DOHH2 (cell line): ENCODE measurements around the gene IPCEF1.

Experiments used
- H3F3A ChIP-seq: fragments of 200-600 bp; sonication (generic), shearing (Covaris generic); 2 replicates; pipeline ENCODE4 v1.6.0; 2016; ENCODE audit warnings: antibody characterized with exemption, mild to moderate bottlenecking; ENCODE audit not compliant: control insufficient read depth, insufficient read depth
- H3K27ac ChIP-seq: fragments of 200-600 bp; sonication (generic); 2 replicates; pipeline ENCODE4 v1.5.1; 2014; ENCODE audit warnings: low read depth, mild to moderate bottlenecking, low read length, moderate library complexity
- H3K27me3 ChIP-seq: fragments of 200-600 bp; sonication (generic); 2 replicates; pipeline ENCODE4 v1.6.1; 2014; ENCODE audit warnings: mild to moderate bottlenecking, low read length, mixed read lengths; ENCODE audit not compliant: control insufficient read depth
- H3K36me3 ChIP-seq: fragments of 200-600 bp; sonication (generic); 2 replicates; pipeline ENCODE4 v1.6.1; 2014; ENCODE audit warnings: mild to moderate bottlenecking, low read length, moderate library complexity, mixed read lengths; ENCODE audit not compliant: control insufficient read depth
- H3K4me1 ChIP-seq: fragments of 200-600 bp; sonication (generic); 2 replicates; pipeline ENCODE4 v1.6.1; 2014; ENCODE audit warnings: mild to moderate bottlenecking, low read length, mixed read lengths; ENCODE audit not compliant: control insufficient read depth
- H3K4me2 ChIP-seq: fragments of 200-600 bp; sonication (generic); 2 replicates; pipeline ENCODE4 v1.6.0; 2014; ENCODE audit warnings: mild to moderate bottlenecking, low read length, moderate library complexity
- H3K4me3 ChIP-seq: fragments of 200-600 bp; sonication (generic); 2 replicates; pipeline ENCODE4 v1.5.1; 2014; ENCODE audit warnings: mild to moderate bottlenecking, low read length, mixed read lengths
- H3K79me2 ChIP-seq: fragments of 200-600 bp; sonication (generic); 2 replicates; pipeline ENCODE4 v1.6.1; 2014; ENCODE audit warnings: mild to moderate bottlenecking, low read length, mixed read lengths; ENCODE audit not compliant: control insufficient read depth
- H3K9me2 ChIP-seq: fragments of 200-600 bp; sonication (generic); replicated peaks from 2 replicates; pipeline ENCODE4 v1.6.1; 2014; ENCODE audit warnings: mild to moderate bottlenecking, low read length, mixed read lengths; ENCODE audit not compliant: control insufficient read depth
- H3K9me3 ChIP-seq: fragments of 200-600 bp; sonication (generic); 2 replicates; pipeline ENCODE4 v1.6.1; 2014; ENCODE audit warnings: antibody characterized with exemption, low read length, mixed read lengths; ENCODE audit not compliant: control insufficient read depth, insufficient read depth
- H4K20me1 ChIP-seq: fragments of 200-600 bp; sonication (generic); 2 replicates; pipeline ENCODE4 v1.6.0; 2014; ENCODE audit warnings: low read depth, mild to moderate bottlenecking, antibody characterized with exemption, low read length, moderate library complexity; ENCODE audit not compliant: control insufficient read depth, insufficient read depth
- EZH2phosphoT487 ChIP-seq: fragments of 200-600 bp; sonication (generic); IDR thresholded peaks from 2 replicates; pipeline ENCODE4 v1.6.1; 2017; ENCODE audit warnings: borderline replicate concordance, mild to moderate bottlenecking, antibody characterized with exemption, low read length, moderate library complexity, mixed read lengths
- TF ChIP-seq, protein P1 (sequence below): fragments of 200-600 bp; sonication (generic); IDR thresholded peaks from one replicate; pipeline ENCODE4 v1.5.1; 2014; ENCODE audit warnings: antibody characterized with exemption, mild to moderate bottlenecking, low read depth, low read length; ENCODE audit not compliant: poor library complexity, severe bottlenecking

IPCEF1 gene

DNA sequence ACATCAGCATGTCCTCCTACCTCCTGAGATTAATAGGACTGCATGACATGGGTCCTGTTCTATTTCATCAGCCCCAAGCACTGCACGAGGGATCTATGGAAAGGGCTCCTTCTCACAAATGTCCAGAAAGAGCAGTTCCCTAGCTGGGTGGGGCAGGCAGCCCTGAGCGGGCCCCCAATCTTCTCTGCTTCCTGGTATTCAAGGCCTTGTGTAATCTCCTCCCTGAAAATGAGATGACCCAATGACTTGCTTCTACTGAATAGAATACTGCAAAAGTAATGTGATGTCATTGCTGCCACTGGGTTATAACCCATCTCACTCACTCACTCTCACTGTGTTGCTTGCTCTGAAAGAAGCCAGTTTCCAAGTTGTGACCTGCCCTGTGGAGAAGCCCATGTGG is 191.1 kb downstream of the IPCEF1 start:
- TF ChIP-seq EZH2phosphoT487: no peak
- TF ChIP-seq, protein P1, sequence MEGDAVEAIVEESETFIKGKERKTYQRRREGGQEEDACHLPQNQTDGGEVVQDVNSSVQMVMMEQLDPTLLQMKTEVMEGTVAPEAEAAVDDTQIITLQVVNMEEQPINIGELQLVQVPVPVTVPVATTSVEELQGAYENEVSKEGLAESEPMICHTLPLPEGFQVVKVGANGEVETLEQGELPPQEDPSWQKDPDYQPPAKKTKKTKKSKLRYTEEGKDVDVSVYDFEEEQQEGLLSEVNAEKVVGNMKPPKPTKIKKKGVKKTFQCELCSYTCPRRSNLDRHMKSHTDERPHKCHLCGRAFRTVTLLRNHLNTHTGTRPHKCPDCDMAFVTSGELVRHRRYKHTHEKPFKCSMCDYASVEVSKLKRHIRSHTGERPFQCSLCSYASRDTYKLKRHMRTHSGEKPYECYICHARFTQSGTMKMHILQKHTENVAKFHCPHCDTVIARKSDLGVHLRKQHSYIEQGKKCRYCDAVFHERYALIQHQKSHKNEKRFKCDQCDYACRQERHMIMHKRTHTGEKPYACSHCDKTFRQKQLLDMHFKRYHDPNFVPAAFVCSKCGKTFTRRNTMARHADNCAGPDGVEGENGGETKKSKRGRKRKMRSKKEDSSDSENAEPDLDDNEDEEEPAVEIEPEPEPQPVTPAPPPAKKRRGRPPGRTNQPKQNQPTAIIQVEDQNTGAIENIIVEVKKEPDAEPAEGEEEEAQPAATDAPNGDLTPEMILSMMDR: no peak
- H3K9me2 ChIP-seq: no peaks in the 10 kb centered on the region; the same call in 1 of the 2 replicates
- no peak overlapping the region for H3K4me3 ChIP-seq
- H3K27ac ChIP-seq: no peak overlapping the region
- no peaks in the 10 kb centered on the region for H3K36me3 ChIP-seq
- no peaks in the 10 kb centered on the region for H3K27me3 ChIP-seq
- no peaks in the 10 kb centered on the region for H3K79me2 ChIP-seq
- H3K9me3 ChIP-seq: no peaks in the 10 kb centered on the region
- H3K4me1 ChIP-seq: no peaks in the 10 kb centered on the region
- no peaks in the 10 kb centered on the region for H3F3A ChIP-seq
- no peak overlapping the region for H3K4me2 ChIP-seq
- no peaks in the 10 kb centered on the region for H4K20me1 ChIP-seq

DNA sequence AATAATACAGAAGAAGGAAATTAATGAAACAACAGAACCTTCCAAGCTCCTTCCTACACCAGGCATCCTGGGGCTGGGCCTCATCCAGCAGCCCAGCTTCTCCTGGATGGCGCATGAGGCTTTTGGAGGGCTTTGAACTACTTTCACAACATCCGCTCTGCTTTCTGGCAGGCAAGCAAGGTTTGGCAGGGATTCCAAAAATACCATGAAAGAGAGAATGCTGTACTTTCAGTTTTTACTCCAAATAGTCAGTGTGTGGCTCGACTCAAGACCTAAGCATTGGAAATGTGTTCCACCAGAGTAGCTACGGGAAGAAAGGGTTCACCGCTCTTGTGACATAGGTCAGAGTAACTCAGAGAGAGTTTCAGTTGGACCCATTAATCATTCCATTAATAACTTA is 192.2 kb downstream of the IPCEF1 start:
- Histone ChIP-seq H3K9me2 (no peaks in the 10 kb centered on the region; the same call in 1 of the 2 replicates), H3K4me3 (no peak overlapping the region), H3K27ac (no peak overlapping the region), H4K20me1 (no peaks in the 10 kb centered on the region), H3K4me1 (no peaks in the 10 kb centered on the region), H3K79me2 (no peaks in the 10 kb centered on the region), H3K27me3 (no peaks in the 10 kb centered on the region), H3K9me3 (no peaks in the 10 kb centered on the region), H3F3A (no peaks in the 10 kb centered on the region), H3K36me3 (no peaks in the 10 kb centered on the region), H3K4me2 (no peak overlapping the region)
- TF ChIP-seq, protein P1: no peak
- TF ChIP-seq EZH2phosphoT487: no peak

DNA sequence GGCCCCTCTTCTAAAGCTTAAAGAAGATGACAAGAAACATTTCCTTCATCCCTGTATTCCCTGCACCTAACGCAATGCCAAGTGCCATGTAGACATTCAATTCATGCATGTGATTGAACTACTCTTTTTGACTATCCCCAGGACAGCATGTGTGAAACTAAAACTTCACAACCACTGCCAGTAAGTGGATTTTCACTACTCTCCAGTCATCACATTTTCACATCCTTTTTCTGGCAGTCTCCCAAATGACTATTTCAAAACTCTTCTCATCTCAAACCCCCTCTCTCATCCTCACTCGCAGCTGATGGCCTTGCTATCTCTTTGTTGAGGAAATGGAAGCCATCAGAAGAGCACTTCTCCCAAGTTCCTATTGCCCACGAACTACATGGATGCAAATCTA is 194.9 kb downstream of the IPCEF1 start:
- H3K4me2 ChIP-seq: no peak overlapping the region
- H3K79me2 ChIP-seq: no peaks in the 10 kb centered on the region

More for the DNA sequence above, 194.9 kb downstream of the IPCEF1 start:
- no peaks in the 10 kb centered on the region for H3F3A ChIP-seq
- H3K27ac ChIP-seq: no peak overlapping the region
- no peaks in the 10 kb centered on the region for H4K20me1 ChIP-seq
- TF ChIP-seq, protein P1: no peak
- no peak for TF ChIP-seq EZH2phosphoT487
- peaks cover 5% of the 10 kb centered on the region; the same call in 1 of the 2 replicates for H3K27me3 ChIP-seq
- no peaks in the 10 kb centered on the region for H3K4me1 ChIP-seq
- no peaks in the 10 kb centered on the region for H3K36me3 ChIP-seq
- no peaks in the 10 kb centered on the region for H3K9me3 ChIP-seq
- no peaks in the 10 kb centered on the region; the same call in 1 of the 2 replicates for H3K9me2 ChIP-seq
- H3K4me3 ChIP-seq: no peak overlapping the region
